IMR-90 (cell line): ENCODE data around the gene TSKU. TPM values are rescaled to one million over a fixed set of nuclear protein-coding genes. Genes with fewer than 3 reads are reported as not detected.

ENCODE experiments used
- ATAC-seq: fragments of 200-7000 bp; cut with Tn5 transposase; 2 replicates; pipeline ENCODE4 v1.9.1; 2020; ENCODE audit warnings: low read depth, mild to moderate bottlenecking, moderate library complexity
- BruUV-seq: library from RNA; stranded (reverse); fragments of 400-500 nt; replicated peaks from 2 replicates; lab custom pipeline; 2021; lab: Mats Ljungman, UMichigan
- CTCF ChIA-PET: fragments of 300-600 bp; formaldehyde crosslinking; extraction: SDS; loops from one replicate; lab custom pipeline; 2021; ENCODE audit warnings: antibody characterized with exemption; lab: Yijun Ruan, JAX
- POLR2A ChIA-PET: fragments of 300-600 bp; sonication (Branson Sonifier 250); formaldehyde crosslinking; loops from one replicate; lab custom pipeline; 2022; ENCODE audit warnings: antibody characterized with exemption; ENCODE audit not compliant: unreplicated experiment; lab: Charles Lee
- DNase-seq: peaks from one replicate; pipeline ENCODE4 v3.0.0; 2013
- H2AFZ ChIP-seq: replicated peaks from 2 replicates; pipeline ENCODE3; 2013; ENCODE audit warnings: low read length, mild to moderate bottlenecking; ENCODE audit not compliant: poor library complexity
- H2AK5ac ChIP-seq: 2 replicates; pipeline ENCODE4 v1.6.1; 2013; ENCODE audit warnings: low read depth, low read length, inconsistent platforms
- H2AK9ac ChIP-seq: replicated peaks from 2 replicates; pipeline ENCODE3; 2013; ENCODE audit warnings: mild to moderate bottlenecking, low read depth, low read length, moderate library complexity; ENCODE audit not compliant: poor library complexity
- H2BK120ac ChIP-seq: 2 replicates; pipeline ENCODE4 v1.6.1; 2013; ENCODE audit warnings: low read depth, low read length, inconsistent platforms
- H2BK15ac ChIP-seq: 3 replicates; pipeline ENCODE4 v1.6.1; 2013; ENCODE audit warnings: low read depth, low read length, inconsistent platforms
- H2BK20ac ChIP-seq: 2 replicates; pipeline ENCODE4 v1.6.1; 2013; ENCODE audit warnings: low read depth, mild to moderate bottlenecking, inconsistent platforms, low read length, moderate library complexity
- H2BK5ac ChIP-seq: 2 replicates; pipeline ENCODE4 v1.6.1; 2013; ENCODE audit warnings: mild to moderate bottlenecking, low read depth, low read length, inconsistent platforms; ENCODE audit not compliant: poor library complexity, severe bottlenecking
- H3K14ac ChIP-seq: replicated peaks from 2 replicates; pipeline ENCODE4 v1.6.1; 2013; ENCODE audit warnings: low read depth, low read length, inconsistent platforms
- H3K18ac ChIP-seq: 2 replicates; pipeline ENCODE4 v1.6.1; 2013; ENCODE audit warnings: low read depth, low read length, control low read depth
- H3K23ac ChIP-seq: 2 replicates; pipeline ENCODE4 v1.6.1; 2013; ENCODE audit warnings: low read depth, low read length, inconsistent platforms
- H3K27ac ChIP-seq: 2 replicates; pipeline ENCODE4 v1.5.1; 2013; ENCODE audit warnings: mild to moderate bottlenecking, control low read depth, low read length; ENCODE audit not compliant: insufficient read depth
- H3K27me3 ChIP-seq: 2 replicates; pipeline ENCODE4 v1.6.1; 2013; ENCODE audit warnings: low read length; ENCODE audit not compliant: control insufficient read depth, insufficient read depth
- H3K36me3 ChIP-seq: 2 replicates; pipeline ENCODE4 v1.6.1; 2013; ENCODE audit warnings: low read length, mixed read lengths; ENCODE audit not compliant: control insufficient read depth, insufficient read depth
- H3K4ac ChIP-seq: 2 replicates; pipeline ENCODE4 v1.6.1; 2013; ENCODE audit warnings: low read depth, low read length, inconsistent platforms
- H3K4me1 ChIP-seq: 2 replicates; pipeline ENCODE4 v1.6.1; 2013; ENCODE audit warnings: low read length, mixed read lengths; ENCODE audit not compliant: control insufficient read depth, insufficient read depth
- H3K4me2 ChIP-seq: 2 replicates; pipeline ENCODE4 v1.6.1; 2013; ENCODE audit warnings: low read depth, mild to moderate bottlenecking, control low read depth, low read length, moderate library complexity
- H3K4me3 ChIP-seq: 2 replicates; pipeline ENCODE4 v1.5.1; 2013; ENCODE audit warnings: low read depth, mild to moderate bottlenecking, control low read depth, low read length, moderate library complexity; ENCODE audit not compliant: insufficient read depth
- H3K56ac ChIP-seq: 2 replicates; pipeline ENCODE4 v1.6.1; 2013; ENCODE audit warnings: low read length, inconsistent platforms; ENCODE audit not compliant: insufficient read depth; ENCODE audit errors: extremely low read depth
- H3K79me1 ChIP-seq, 2 experiments: 2 replicates each; pipeline ENCODE4 v1.6.1; 2013; ENCODE audit warnings: low read length in 2 of 2, inconsistent platforms in 1 of 2, low read depth in 1 of 2
- H3K9ac ChIP-seq: 2 replicates; pipeline ENCODE4 v1.6.1; 2013; ENCODE audit warnings: low read depth, low read length, control low read depth
- H3K9me1 ChIP-seq: 2 replicates; pipeline ENCODE4 v1.6.1; 2013; ENCODE audit warnings: low read length, inconsistent platforms; ENCODE audit not compliant: insufficient read depth
- H3K9me3 ChIP-seq: 2 replicates; pipeline ENCODE4 v1.6.1; 2013; ENCODE audit warnings: low read length; ENCODE audit not compliant: control insufficient read depth, insufficient read depth
- H4K20me1 ChIP-seq: 2 replicates; pipeline ENCODE4 v1.6.1; 2013; ENCODE audit warnings: low read length, inconsistent platforms; ENCODE audit not compliant: insufficient read depth
- H4K5ac ChIP-seq: 2 replicates; pipeline ENCODE4 v1.6.1; 2013; ENCODE audit warnings: mild to moderate bottlenecking, low read depth, low read length, control low read depth
- H4K8ac ChIP-seq, 2 experiments: 2 replicates each; pipeline ENCODE4 v1.6.1; 2013; ENCODE audit warnings: low read depth in 2 of 2, low read length in 2 of 2, control low read depth in 1 of 2, inconsistent platforms in 1 of 2
- H4K91ac ChIP-seq: 2 replicates; pipeline ENCODE4 v1.6.1; 2013; ENCODE audit warnings: low read depth, low read length, inconsistent platforms; ENCODE audit not compliant: insufficient read depth
- BHLHE40 ChIP-seq: fragments of 150-350 bp; IDR thresholded peaks from 2 replicates; pipeline ENCODE4 v1.6.1; 2016; ENCODE audit warnings: mild to moderate bottlenecking, low read depth, low read length
- CEBPB ChIP-seq: IDR thresholded peaks from 2 replicates; pipeline ENCODE4 v1.6.1; 2012; ENCODE audit warnings: low read depth, low read length, improper control_type of control experiment
- CHD1 ChIP-seq: IDR thresholded peaks from 2 replicates; pipeline ENCODE4 v1.6.1; 2012; ENCODE audit warnings: low read depth, low read length, improper control_type of control experiment
- ELK1 ChIP-seq: fragments of 150-350 bp; IDR thresholded peaks from 2 replicates; pipeline ENCODE4 v1.6.1; 2016; ENCODE audit warnings: low read depth, mild to moderate bottlenecking, low read length, moderate library complexity, borderline replicate concordance
- MAFK ChIP-seq: IDR thresholded peaks from 2 replicates; pipeline ENCODE4 v1.6.1; 2012; ENCODE audit warnings: low read depth, low read length, improper control_type of control experiment
- POLR2A ChIP-seq: IDR thresholded peaks from 2 replicates; pipeline ENCODE4 v1.6.1; 2012; ENCODE audit warnings: mild to moderate bottlenecking, low read depth, low read length
- RCOR1 ChIP-seq: IDR thresholded peaks from 2 replicates; pipeline ENCODE4 v1.6.1; 2012; ENCODE audit warnings: mild to moderate bottlenecking, low read length, improper control_type of control experiment; ENCODE audit not compliant: insufficient replicate concordance
- USF2 ChIP-seq: fragments of 150-350 bp; IDR thresholded peaks from 2 replicates; pipeline ENCODE4 v1.6.1; 2017; ENCODE audit warnings: mild to moderate bottlenecking, antibody characterized with exemption, low read length, low read depth
- whole genome bisulfite sequencing, 2 experiments: methylation state at CpG; one replicate each; pipeline versions ENCODE4 v1.1.5 to v1.1.7; 2013; ENCODE audit warnings: missing lambda C conversion rate in 2 of 2; ENCODE audit not compliant: insufficient read length in 1 of 2; ENCODE audit errors: extremely low coverage in 2 of 2; 5-methylcytosine and 5-hydroxymethylcytosine counted together
- dilution Hi-C: fragments of 300-500 bp; cut with HindIII; formaldehyde crosslinking; loops from one replicate; pipeline ENCODE4 v1.14.3; 2018; ENCODE audit warnings: low sequenced_read_pairs; ENCODE audit not compliant: unreplicated experiment
- in situ Hi-C: fragments of 300-500 bp; cut with MboI; formaldehyde crosslinking; loops from 3 replicates; pipeline ENCODE4 v1.14.3; 2019; ENCODE audit warnings: low sequenced_read_pairs, inconsistent platforms, mixed read lengths
- intact Hi-C: fragments of 100-400 bp; cut with micrococcal nuclease; formaldehyde crosslinking; loops from 2 replicates; pipeline ENCODE4 v1.10.0; 2022
- polyA plus RNA-seq, 3 experiments: library from polyadenylated mRNA; depleted of rRNA; stranded (reverse); fragments of >200 nt; gene quantifications; 2 replicates each; pipeline ENCODE4 v1.2.3, GENCODE V29; 2012; ENCODE audit warnings: low replicate concordance in 1 of 3
- total RNA-seq: library from RNA; depleted of rRNA; stranded (reverse); fragments of >200 nt; gene quantifications from 2 replicates; pipeline ENCODE4 v1.2.3, GENCODE V29; 2012
- TF ChIP-seq, protein P1 (sequence below): conservative IDR thresholded peaks from 2 replicates; pipeline ENCODE4 v1.5.1; 2012; ENCODE audit warnings: mild to moderate bottlenecking, low read depth, low read length, improper control_type of control experiment

The TSKU gene
- total and polyA plus RNA-seq, 2 of the 4 experiments (the other 2 are of a cell fraction) = 6.8 to 26.6 TPM

- intact Hi-C loops = no loop called here
These were observed 29.2 kb upstream of the TSKU start for GRCh38 chr11:76753950-76754349.

More at GRCh38 chr11:76753950-76754349, 29.2 kb upstream of the TSKU start:
- Histone ChIP-seq H4K8ac (no peak overlapping the region), H3K4me1 (peaks cover 8% of the 10 kb centered on the region; the same call in 1 of the 2 replicates), H2BK20ac (no peak overlapping the region), H3K36me3 (no peaks in the 10 kb centered on the region), H3K9ac (no peak overlapping the region), H3K4me2 (no peak overlapping the region), H3K4ac (no peak overlapping the region), H4K91ac (no peak overlapping the region), H3K18ac (no peak overlapping the region; the same call in 1 of the 2 replicates), H2BK15ac (no peak overlapping the region), H2BK5ac (no peak overlapping the region), H2AK9ac (no peak overlapping the region), H3K56ac (no peak overlapping the region), H4K20me1 (no peaks in the 10 kb centered on the region), H4K5ac (no peak overlapping the region), H2AFZ (no peak overlapping the region), H3K27me3 (peaks cover 10% of the 10 kb centered on the region), H2BK120ac (no peak overlapping the region), H2AK5ac (peak overlapping the region; percentile 21; the same call in 1 of the 2 replicates), H3K9me1 (no peaks in the 10 kb centered on the region; the same call in 1 of the 2 replicates), H3K4me3 (no peak overlapping the region), H3K27ac (no peak overlapping the region), H3K79me1 (no peaks in the 10 kb centered on the region), H3K14ac (no peak overlapping the region), H3K23ac (no peak overlapping the region), H3K9me3 (no peaks in the 10 kb centered on the region)
- BruUV-seq = no TSS peak
- 95% methylated on average over 4 of the region's 10 CpGs; no CpG with 5 or more reads in 1 of the 2 experiments for WGBS, 2 experiments
- ChIA-PET CTCF (no interaction called here), POLR2A (interaction anchor here (0.6 kb wide), 1 partner anchor 17 kb away, joined by 3 read pairs; no protein-coding TSS in a partner anchor)
- TF ChIP-seq RCOR1 = no peak
- TF ChIP-seq, protein P1, sequence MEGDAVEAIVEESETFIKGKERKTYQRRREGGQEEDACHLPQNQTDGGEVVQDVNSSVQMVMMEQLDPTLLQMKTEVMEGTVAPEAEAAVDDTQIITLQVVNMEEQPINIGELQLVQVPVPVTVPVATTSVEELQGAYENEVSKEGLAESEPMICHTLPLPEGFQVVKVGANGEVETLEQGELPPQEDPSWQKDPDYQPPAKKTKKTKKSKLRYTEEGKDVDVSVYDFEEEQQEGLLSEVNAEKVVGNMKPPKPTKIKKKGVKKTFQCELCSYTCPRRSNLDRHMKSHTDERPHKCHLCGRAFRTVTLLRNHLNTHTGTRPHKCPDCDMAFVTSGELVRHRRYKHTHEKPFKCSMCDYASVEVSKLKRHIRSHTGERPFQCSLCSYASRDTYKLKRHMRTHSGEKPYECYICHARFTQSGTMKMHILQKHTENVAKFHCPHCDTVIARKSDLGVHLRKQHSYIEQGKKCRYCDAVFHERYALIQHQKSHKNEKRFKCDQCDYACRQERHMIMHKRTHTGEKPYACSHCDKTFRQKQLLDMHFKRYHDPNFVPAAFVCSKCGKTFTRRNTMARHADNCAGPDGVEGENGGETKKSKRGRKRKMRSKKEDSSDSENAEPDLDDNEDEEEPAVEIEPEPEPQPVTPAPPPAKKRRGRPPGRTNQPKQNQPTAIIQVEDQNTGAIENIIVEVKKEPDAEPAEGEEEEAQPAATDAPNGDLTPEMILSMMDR = no peak
- TF ChIP-seq CHD1 = no peak
- no peak for TF ChIP-seq CEBPB
- TF ChIP-seq MAFK = no peak
- TF ChIP-seq ELK1 = no peak
- no peak for TF ChIP-seq POLR2A
- no peak for TF ChIP-seq BHLHE40
- no peak for TF ChIP-seq USF2
- in situ Hi-C loops (no loop called here), dilution Hi-C loops (no loop called here)
- ATAC-seq = no peak
- no peak for DNase-seq
